ENCODE measurements around the gene CPAMD8.

DNA sequence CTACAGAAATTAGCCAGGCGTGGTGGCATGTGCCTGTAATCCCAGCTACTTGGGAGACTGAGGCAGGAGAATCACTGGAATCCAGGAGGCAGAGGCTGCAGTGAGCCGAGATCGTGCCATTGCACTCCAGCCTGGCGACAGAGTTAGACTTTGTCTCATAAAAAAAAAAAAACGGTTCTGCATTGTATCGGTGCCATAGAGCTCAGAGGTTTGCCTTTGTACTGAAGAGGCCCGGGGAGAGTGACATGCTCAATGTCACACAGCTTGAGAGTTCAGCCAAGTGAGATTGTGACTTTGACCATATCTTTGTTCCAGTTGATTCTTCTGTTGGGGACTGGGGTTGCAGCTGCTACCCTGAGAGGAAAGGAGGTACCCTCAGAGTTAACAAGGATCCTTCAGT lies 44.3 kb upstream of the CPAMD8 start:
- TF ChIP-seq POLR2A (IDR thresholded peaks at IDR 0.05), result no peak
- TF ChIP-seq, protein P1, sequence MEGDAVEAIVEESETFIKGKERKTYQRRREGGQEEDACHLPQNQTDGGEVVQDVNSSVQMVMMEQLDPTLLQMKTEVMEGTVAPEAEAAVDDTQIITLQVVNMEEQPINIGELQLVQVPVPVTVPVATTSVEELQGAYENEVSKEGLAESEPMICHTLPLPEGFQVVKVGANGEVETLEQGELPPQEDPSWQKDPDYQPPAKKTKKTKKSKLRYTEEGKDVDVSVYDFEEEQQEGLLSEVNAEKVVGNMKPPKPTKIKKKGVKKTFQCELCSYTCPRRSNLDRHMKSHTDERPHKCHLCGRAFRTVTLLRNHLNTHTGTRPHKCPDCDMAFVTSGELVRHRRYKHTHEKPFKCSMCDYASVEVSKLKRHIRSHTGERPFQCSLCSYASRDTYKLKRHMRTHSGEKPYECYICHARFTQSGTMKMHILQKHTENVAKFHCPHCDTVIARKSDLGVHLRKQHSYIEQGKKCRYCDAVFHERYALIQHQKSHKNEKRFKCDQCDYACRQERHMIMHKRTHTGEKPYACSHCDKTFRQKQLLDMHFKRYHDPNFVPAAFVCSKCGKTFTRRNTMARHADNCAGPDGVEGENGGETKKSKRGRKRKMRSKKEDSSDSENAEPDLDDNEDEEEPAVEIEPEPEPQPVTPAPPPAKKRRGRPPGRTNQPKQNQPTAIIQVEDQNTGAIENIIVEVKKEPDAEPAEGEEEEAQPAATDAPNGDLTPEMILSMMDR (IDR thresholded peaks at IDR 0.05), result no peak
